ENCODE measurements around the gene PCDH11Y.
"Not testable (repeated sequence)": the region's sequence is repeated elsewhere in the genome, so short reads cannot be mapped to it uniquely, and the experiment has no call there.

- not testable (repeated sequence) for TF ChIP-seq CTCF, POLR2A (IDR thresholded peaks at IDR 0.05)
These were observed 32.2 kb upstream of the PCDH11Y start for GRCh38 chrY:4967894-4968293.
